CD14-positive monocyte (primary cell): ENCODE results near the gene TBL1XR1. TPM values are rescaled to one million over a fixed set of nuclear protein-coding genes. Genes with fewer than 3 reads are reported as not detected.

Experiments used
- DNase-seq, 3 donors: peaks; one replicate each; pipeline ENCODE4 v3.0.0-alpha.2; 2011 to 2022
- H2AFZ ChIP-seq: 2 replicates; pipeline ENCODE4 v1.6.0; 2012; ENCODE audit warnings: mild to moderate bottlenecking, low read depth, low read length, inconsistent platforms; ENCODE audit not compliant: insufficient read depth, poor library complexity, severe bottlenecking
- H3K27ac ChIP-seq, 2 donors: 1 replicate in 1 of 2; 2 replicates in 1 of 2; pipeline ENCODE4 v1.5.1; 2012 to 2013; ENCODE audit warnings: low read length in 2 of 2, control low read depth in 1 of 2, inconsistent platforms in 1 of 2, low read depth in 1 of 2, mild to moderate bottlenecking in 1 of 2
- H3K27me3 ChIP-seq, 2 donors: one replicate each; pipeline versions ENCODE4 v1.6.0 to v1.6.1; 2011 to 2013; ENCODE audit warnings: low read length in 2 of 2; ENCODE audit not compliant: control insufficient read depth in 2 of 2, insufficient read depth in 2 of 2
- H3K36me3 ChIP-seq, 2 donors: replicated peaks in 1 of 2; 1 replicate in 1 of 2; 2 replicates in 1 of 2; pipeline versions ENCODE4 v1.5.1 to v1.6.1; 2012 to 2013; ENCODE audit warnings: low read length in 2 of 2, control low read depth in 1 of 2, inconsistent platforms in 1 of 2, mild to moderate bottlenecking in 1 of 2; ENCODE audit not compliant: insufficient read depth in 2 of 2, control insufficient read depth in 1 of 2
- H3K4me1 ChIP-seq, 2 donors: 1 replicate in 1 of 2; 2 replicates in 1 of 2; pipeline versions ENCODE4 v1.5.1 to v1.6.1; 2012 to 2013; ENCODE audit warnings: low read length in 2 of 2, control low read depth in 1 of 2, inconsistent platforms in 1 of 2, mild to moderate bottlenecking in 1 of 2, moderate library complexity in 1 of 2; ENCODE audit not compliant: insufficient read depth in 2 of 2, control insufficient read depth in 1 of 2
- H3K4me2 ChIP-seq: replicated peaks from 2 replicates; pipeline ENCODE3; 2012; ENCODE audit warnings: low read length, moderate library complexity, mild to moderate bottlenecking; ENCODE audit not compliant: poor library complexity, severe bottlenecking; ENCODE audit errors: extremely low read depth
- H3K4me3 ChIP-seq, 3 experiments: fragments of 200-600 bp in 1 of 3; sonication (generic) in 1 of 3; replicated peaks in 1 of 3; 1 replicate in 2 of 3; 2 replicates in 1 of 3; pipeline ENCODE4 v1.5.1; 2011 to 2013; ENCODE audit warnings: low read length in 3 of 3, mild to moderate bottlenecking in 3 of 3, control low read depth in 2 of 3, low read depth in 2 of 3, inconsistent platforms in 1 of 3, moderate library complexity in 1 of 3
- H3K79me2 ChIP-seq: 2 replicates; pipeline ENCODE4 v1.6.0; 2012; ENCODE audit warnings: mild to moderate bottlenecking, control low read depth, inconsistent platforms, low read length, moderate library complexity; ENCODE audit not compliant: insufficient read depth
- H3K9ac ChIP-seq: 2 replicates; pipeline ENCODE4 v1.6.0; 2017; ENCODE audit warnings: low read length, mild to moderate bottlenecking; ENCODE audit not compliant: insufficient read depth, poor library complexity, severe bottlenecking
- H3K9me3 ChIP-seq, 2 donors: replicated peaks in 1 of 2; 1 replicate in 1 of 2; 2 replicates in 1 of 2; pipeline versions ENCODE4 v1.5.1 to v1.6.1; 2012 to 2013; ENCODE audit warnings: low read length in 2 of 2, control low read depth in 1 of 2; ENCODE audit not compliant: control insufficient read depth in 1 of 2, insufficient read depth in 1 of 2
- H4K20me1 ChIP-seq: 2 replicates; pipeline ENCODE4 v1.6.0; 2012; ENCODE audit warnings: mild to moderate bottlenecking, low read length, control low read depth, moderate library complexity; ENCODE audit not compliant: insufficient read depth
- H3K27ac Mint-ChIP-seq, 7 donors: one replicate each; pipeline ENCODE4 v1.8.0; 2020; ENCODE audit warnings: mild to moderate bottlenecking in 7 of 7, mixed read lengths in 7 of 7, moderate library complexity in 6 of 7, inconsistent platforms in 2 of 7
- H3K27me3 Mint-ChIP-seq, 3 donors: one replicate each; pipeline ENCODE4 v1.8.0; 2021 to 2022; ENCODE audit warnings: low read depth in 3 of 3, mild to moderate bottlenecking in 3 of 3, mixed read lengths in 3 of 3, moderate library complexity in 3 of 3, inconsistent platforms in 1 of 3
- H3K36me3 Mint-ChIP-seq, 2 donors: one replicate each; pipeline ENCODE4 v1.8.0; 2020; ENCODE audit warnings: mixed read lengths in 2 of 2, inconsistent platforms in 1 of 2, mild to moderate bottlenecking in 1 of 2
- H3K4me1 Mint-ChIP-seq: one replicate; pipeline ENCODE4 v1.8.0; 2020; ENCODE audit warnings: mild to moderate bottlenecking, mixed read lengths
- H3K4me3 Mint-ChIP-seq, 2 donors: one replicate each; pipeline ENCODE4 v1.8.0; 2020; ENCODE audit warnings: mild to moderate bottlenecking in 2 of 2, mixed read lengths in 2 of 2, moderate library complexity in 1 of 2
- H3K9me3 Mint-ChIP-seq, 7 donors: one replicate each; pipeline ENCODE4 v1.8.0; 2020 to 2022; ENCODE audit warnings: mixed read lengths in 7 of 7, mild to moderate bottlenecking in 6 of 7, moderate library complexity in 6 of 7, inconsistent platforms in 2 of 7
- CTCF ChIP-seq: fragments of 200-600 bp; IDR thresholded peaks from one replicate; pipeline ENCODE4 v1.8.0; 2022; ENCODE audit warnings: antibody characterized with exemption, mild to moderate bottlenecking
- WGBS: methylation state at CpG from one replicate; pipeline ENCODE4 v1.1.5; 2013; ENCODE audit warnings: missing lambda C conversion rate; ENCODE audit not compliant: insufficient coverage; 5-methylcytosine and 5-hydroxymethylcytosine counted together
- intact Hi-C, 2 donors: fragments of 100-400 bp; cut with micrococcal nuclease; formaldehyde crosslinking; loops; one replicate each; pipeline versions ENCODE4 v1.15.0 to v1.15.1; 2023
- polyA plus RNA-seq, 3 donors: library from polyadenylated mRNA; depleted of rRNA in 1 of 3; unstranded in 2 of 3; stranded (reverse) in 1 of 3; fragments of 300-500 nt in 2 of 3; fragments of >200 nt in 1 of 3; fragmentation: Illumina TruSeq in 2 of 3; gene quantifications; 1 replicate in 2 of 3; 2 replicates in 1 of 3; pipeline ENCODE4 v1.2.3, GENCODE V29; 2012 to 2021

The TBL1XR1 gene
- polyA plus RNA-seq, 3 donors: 10.2 to 20.4 (median 18.3) TPM

- peaks cover 3 to 6% of the 10 kb centered on the region in 2 donors for H3K36me3 Mint-ChIP-seq
- H3K9ac ChIP-seq: no peak overlapping the region
- DNase-seq: no peak
- peak overlapping the region in 2 of 7 donors; percentile 6 to 38 for H3K27ac Mint-ChIP-seq
- H3K4me1 Mint-ChIP-seq: peaks cover 17% of the 10 kb centered on the region
- no peaks in the 10 kb centered on the region for H3K27me3 ChIP-seq
- H3K27ac ChIP-seq: no peak overlapping the region
- intact Hi-C loops: no loop called here
- 100% methylated on average over 1 of the region's 4 CpGs for WGBS
- no peak overlapping the region for H3K4me3 Mint-ChIP-seq
- no peak overlapping the region for H2AFZ ChIP-seq
- peaks cover 0 to 7% (median 3%) of the 10 kb centered on the region in 7 donors for H3K9me3 Mint-ChIP-seq
- no peaks in the 10 kb centered on the region for H3K9me3 ChIP-seq
- peaks cover 0 to 4% of the 10 kb centered on the region in 2 donors for H3K4me1 ChIP-seq
- no peak overlapping the region for H3K4me3 ChIP-seq
- H3K36me3 ChIP-seq: no peaks in the 10 kb centered on the region
- TF ChIP-seq CTCF: no peak
- peaks cover 100% of the 10 kb centered on the region for H3K79me2 ChIP-seq
- H4K20me1 ChIP-seq: peaks cover 90% of the 10 kb centered on the region
- no peak overlapping the region for H3K4me2 ChIP-seq
- H3K27me3 Mint-ChIP-seq: peaks cover 0 to 3% (median 0%) of the 10 kb centered on the region in 3 donors
These were observed 75.0 kb downstream of the TBL1XR1 start for GRCh38 chr3:177122183-177122856.

- Histone ChIP-seq H3K9me3 (no peaks in the 10 kb centered on the region), H3K9ac (no peak overlapping the region), H3K79me2 (peaks cover 100% of the 10 kb centered on the region), H3K4me2 (no peak overlapping the region), H3K4me1 (peaks cover 0 to 4% of the 10 kb centered on the region in 2 donors), H3K36me3 (no peaks in the 10 kb centered on the region), H3K27me3 (no peaks in the 10 kb centered on the region), H3K4me3 (no peak overlapping the region), H4K20me1 (peaks cover 96% of the 10 kb centered on the region), H2AFZ (no peak overlapping the region), H3K27ac (no peak overlapping the region)
- H3K27me3 Mint-ChIP-seq: peaks cover 0 to 3% (median 0%) of the 10 kb centered on the region in 3 donors
- peaks cover 18% of the 10 kb centered on the region for H3K4me1 Mint-ChIP-seq
- H3K4me3 Mint-ChIP-seq: no peak overlapping the region
- intact Hi-C loops: no loop called here
- H3K36me3 Mint-ChIP-seq: peaks cover 2 to 6% of the 10 kb centered on the region in 2 donors
- H3K9me3 Mint-ChIP-seq: peaks cover 0 to 7% (median 3%) of the 10 kb centered on the region in 7 donors
- no peak overlapping the region for H3K27ac Mint-ChIP-seq
- DNase-seq: no peak
- no peak for TF ChIP-seq CTCF
- WGBS: 92% methylated on average over 1 of the region's 3 CpGs
These were observed 77.5 kb downstream of the TBL1XR1 start for GRCh38 chr3:177119829-177120228.
